SK-N-SH treated with all-trans-retinoic acid at 6 μM for 48 hours (cell line): ENCODE results near the gene CHMP4A.

Experiments
- ATAC-seq: fragments of 200-7000 bp; cut with Tn5 transposase; 3 replicates; pipeline ENCODE4 v1.9.1; 2020; ENCODE audit warnings: mild to moderate bottlenecking, moderate library complexity
- ARNTL ChIP-seq: fragments of 450-650 bp; formaldehyde crosslinking; IDR thresholded peaks from 2 replicates; pipeline ENCODE4 v1.5.0; 2020; ENCODE audit warnings: low read depth, mild to moderate bottlenecking, moderate library complexity, borderline replicate concordance
- BACH2 ChIP-seq: fragments of 250-450 bp; sonication (Bioruptor Pico); IDR thresholded peaks from 2 replicates; pipeline ENCODE4 v1.9.0; 2021; ENCODE audit warnings: mild to moderate bottlenecking, borderline replicate concordance
- CREB5 ChIP-seq: fragments of 250-450 bp; sonication (Bioruptor Pico); IDR thresholded peaks from 2 replicates; pipeline ENCODE4 v1.5.1; 2020; ENCODE audit warnings: low read depth, mild to moderate bottlenecking, moderate library complexity
- CSDC2 ChIP-seq: fragments of 250-450 bp; sonication (Bioruptor Pico); IDR thresholded peaks from 2 replicates; pipeline ENCODE4 v1.5.0; 2020; ENCODE audit warnings: mild to moderate bottlenecking, moderate library complexity
- CSRNP3 ChIP-seq: fragments of 250-450 bp; sonication (Bioruptor Pico); IDR thresholded peaks from 2 replicates; pipeline ENCODE4 v1.5.1; 2021; ENCODE audit warnings: mild to moderate bottlenecking, moderate library complexity
- ESRRG ChIP-seq: fragments of 250-450 bp; sonication (Bioruptor Pico); IDR thresholded peaks from 2 replicates; pipeline ENCODE4 v1.6.1; 2021; ENCODE audit warnings: mild to moderate bottlenecking
- GLIS3 ChIP-seq: fragments of 250-450 bp; sonication (Bioruptor Pico); IDR thresholded peaks from 2 replicates; pipeline ENCODE4 v1.5.0; 2020; ENCODE audit warnings: mild to moderate bottlenecking, moderate library complexity
- ISL1 ChIP-seq: fragments of 250-450 bp; sonication (Bioruptor Pico); IDR thresholded peaks from 2 replicates; pipeline ENCODE4 v2.1.2; 2022; ENCODE audit warnings: mild to moderate bottlenecking, moderate library complexity
- OSR1 ChIP-seq: fragments of 250-450 bp; sonication (Bioruptor Pico); IDR thresholded peaks from 2 replicates; pipeline ENCODE4 v1.8.0; 2022; ENCODE audit warnings: moderate library complexity, mild to moderate bottlenecking, inconsistent platforms
- PATZ1 ChIP-seq: fragments of 250-450 bp; sonication (Bioruptor Pico); IDR thresholded peaks from 2 replicates; pipeline ENCODE4 v1.8.0; 2020; ENCODE audit warnings: mild to moderate bottlenecking, moderate library complexity, borderline replicate concordance
- PPARA ChIP-seq: fragments of 250-450 bp; sonication (Bioruptor Pico); IDR thresholded peaks from 2 replicates; pipeline ENCODE4 v1.5.0; 2020; ENCODE audit warnings: mild to moderate bottlenecking, borderline replicate concordance
- RARB ChIP-seq: fragments of 250-450 bp; sonication (Bioruptor Pico); IDR thresholded peaks from 2 replicates; pipeline ENCODE4 v1.8.0; 2021; ENCODE audit warnings: mild to moderate bottlenecking, moderate library complexity
- SNAI2 ChIP-seq: fragments of 250-450 bp; sonication (Bioruptor Pico); IDR thresholded peaks from 2 replicates; pipeline ENCODE4 v1.5.0; 2020; ENCODE audit warnings: mild to moderate bottlenecking, moderate library complexity
- TCF4 ChIP-seq: fragments of 250-450 bp; sonication (Bioruptor Pico); IDR thresholded peaks from 2 replicates; pipeline ENCODE4 v1.8.0; 2021; ENCODE audit warnings: mild to moderate bottlenecking, moderate library complexity, borderline replicate concordance
- TOX ChIP-seq: fragments of 250-450 bp; sonication (Bioruptor Pico); IDR thresholded peaks from 2 replicates; pipeline ENCODE4 v1.8.0; 2021; ENCODE audit warnings: mild to moderate bottlenecking, moderate library complexity, borderline replicate concordance
- ZFP3 ChIP-seq: fragments of 250-450 bp; sonication (Bioruptor Pico); IDR thresholded peaks from 2 replicates; pipeline ENCODE4 v1.5.0; 2020; ENCODE audit warnings: mild to moderate bottlenecking, moderate library complexity
- ZFP30 ChIP-seq: fragments of 450-650 bp; formaldehyde crosslinking; IDR thresholded peaks from 2 replicates; pipeline ENCODE4 v1.5.0; 2022; ENCODE audit warnings: mild to moderate bottlenecking, moderate library complexity
- ZNF565 ChIP-seq: fragments of 450-650 bp; formaldehyde crosslinking; conservative IDR thresholded peaks from 2 replicates; pipeline ENCODE4 v1.5.0; 2020; ENCODE audit warnings: low read depth, mild to moderate bottlenecking, moderate library complexity
- ZNF70 ChIP-seq: fragments of 450-650 bp; formaldehyde crosslinking; IDR thresholded peaks from 2 replicates; pipeline ENCODE4 v1.5.0; 2020; ENCODE audit warnings: mild to moderate bottlenecking, moderate library complexity
- ZNF8 ChIP-seq: fragments of 450-650 bp; formaldehyde crosslinking; IDR thresholded peaks from 2 replicates; pipeline ENCODE4 v1.5.0; 2020; ENCODE audit warnings: mild to moderate bottlenecking, moderate library complexity
- TF ChIP-seq, protein P1 (sequence below): fragments of 250-450 bp; sonication (Bioruptor Pico); IDR thresholded peaks from 2 replicates; pipeline ENCODE4 v1.5.0; 2020; ENCODE audit warnings: mild to moderate bottlenecking, moderate library complexity

CHMP4A gene

DNA sequence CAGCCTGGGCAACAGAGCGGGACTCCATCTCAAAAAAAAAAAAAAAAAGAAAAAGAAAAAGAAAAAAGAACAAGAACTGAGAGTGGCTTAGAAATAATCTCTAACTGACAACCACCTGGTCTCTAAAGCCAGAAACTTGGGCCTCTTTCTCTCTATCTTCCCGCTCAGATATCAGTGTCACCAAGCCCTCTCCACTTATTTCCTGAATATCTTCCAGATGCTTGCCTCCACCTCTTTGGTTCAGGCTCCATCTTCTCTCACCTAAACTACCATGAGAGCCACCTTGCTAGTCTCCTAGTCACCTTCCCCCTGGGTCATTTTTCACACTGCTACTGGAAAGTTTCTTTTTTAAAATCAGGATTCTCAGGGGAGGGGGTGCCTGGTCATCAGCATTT lies 16.2 kb downstream of the CHMP4A start:
- TF ChIP-seq ARNTL (CRISPR knock-in tag), result no peak
- TF ChIP-seq CSDC2 (CRISPR knock-in tag), result no peak
- TF ChIP-seq SNAI2 (CRISPR knock-in tag), result no peak
- TF ChIP-seq CREB5 (CRISPR knock-in tag), result no peak
- no peak for TF ChIP-seq ESRRG
- no peak for TF ChIP-seq ZNF8
- no peak for TF ChIP-seq GLIS3 (CRISPR knock-in tag)
- no peak for TF ChIP-seq ZFP30 (CRISPR knock-in tag)
- TF ChIP-seq BACH2 (CRISPR knock-in tag), result no peak
- TF ChIP-seq, all 23 proteins: peak for 0
- no peak for ATAC-seq

DNA sequence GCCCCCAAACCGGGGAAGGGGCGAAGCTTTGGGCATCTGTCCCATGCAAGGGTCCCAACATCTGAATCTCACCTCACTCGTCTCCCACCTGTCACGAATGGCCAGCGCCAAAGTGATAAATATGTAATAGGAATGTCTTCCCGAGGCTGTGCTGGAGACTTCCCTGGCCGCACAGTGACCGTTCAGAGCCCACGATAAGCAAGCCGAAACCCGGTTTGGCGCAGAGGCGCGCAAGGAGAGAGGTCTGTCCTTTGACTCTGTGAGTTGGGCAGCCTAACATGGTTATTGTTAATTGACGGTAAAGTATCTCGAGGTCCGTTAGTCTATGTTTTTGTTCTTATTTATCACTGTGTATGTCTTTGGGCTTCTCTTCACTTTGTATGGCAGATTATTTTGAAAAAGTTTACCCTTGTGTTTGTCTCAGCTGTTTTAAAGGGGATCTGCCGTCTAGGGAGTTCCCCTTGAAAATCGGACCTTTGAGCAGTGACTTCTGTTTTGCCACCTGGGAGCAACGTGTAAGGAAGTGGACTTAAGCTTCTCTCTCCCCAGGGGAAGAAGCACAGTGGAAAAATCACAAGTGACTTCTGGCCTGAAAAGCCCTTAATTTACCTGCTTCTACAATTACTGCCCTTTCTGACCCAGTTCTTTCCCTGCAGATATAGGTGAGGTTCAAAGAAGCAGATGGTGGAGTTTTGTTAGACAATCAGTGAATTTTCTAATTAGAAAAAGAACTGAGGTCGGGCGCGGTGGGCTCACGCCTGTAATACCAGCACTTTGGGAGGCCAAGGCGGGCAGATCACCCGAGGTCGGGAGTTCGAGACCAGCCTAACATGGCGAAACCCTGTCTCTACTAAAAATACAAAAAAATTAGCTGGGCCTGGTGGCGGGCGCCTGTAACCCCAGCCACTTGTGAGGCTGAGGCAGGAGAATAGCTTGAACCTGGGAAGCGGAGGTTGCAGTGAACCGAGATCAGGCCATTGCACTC lies 16.9 kb downstream of the CHMP4A start:
- TF ChIP-seq ARNTL (CRISPR knock-in tag) (no peak), ESRRG (no peak), SNAI2 (CRISPR knock-in tag) (no peak)
- ATAC-seq, result peak; percentile 56

DNA sequence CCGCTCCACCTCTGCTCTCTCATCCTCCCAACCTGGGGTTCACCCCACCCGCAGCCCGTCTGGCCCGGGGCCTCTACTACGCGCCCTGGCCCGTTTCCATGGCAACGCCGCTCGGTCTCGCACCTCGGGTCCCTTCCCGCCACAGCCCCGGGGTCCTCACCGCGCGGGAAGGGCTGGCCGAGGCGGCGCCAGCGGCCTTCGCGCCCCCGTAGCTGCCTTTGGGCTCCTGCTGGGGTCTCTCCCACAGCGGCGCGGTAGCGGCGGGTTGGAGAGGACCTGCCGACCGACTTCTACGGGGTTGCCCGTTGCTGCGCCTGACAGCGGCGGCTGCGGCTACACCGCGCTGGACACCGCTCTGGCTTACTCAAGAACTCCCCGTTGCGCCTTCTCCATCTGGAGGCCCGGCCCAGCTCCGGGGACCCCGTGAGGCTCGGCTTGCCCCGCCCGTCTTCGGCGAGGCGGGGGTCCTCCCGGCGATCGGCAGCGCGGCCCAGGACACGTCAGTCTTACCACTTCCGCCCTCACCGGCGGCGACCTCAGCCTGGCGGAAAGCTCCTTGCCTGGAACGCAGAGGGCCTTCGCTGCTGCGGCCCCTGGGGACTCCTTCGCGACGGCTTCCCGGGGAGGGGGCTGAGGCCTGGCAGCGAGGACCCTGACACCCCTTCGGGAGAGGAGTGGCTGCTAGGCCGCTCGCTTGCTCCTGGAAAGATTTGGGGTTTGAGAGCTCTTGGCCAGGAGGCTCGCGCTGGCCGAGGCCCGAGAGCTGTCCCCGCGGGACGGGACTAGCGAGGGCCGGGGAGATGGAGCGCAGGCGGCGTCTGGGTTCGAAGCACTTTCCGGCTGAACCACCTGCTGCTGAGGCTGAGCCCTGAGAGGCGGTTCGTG lies 17.9 kb downstream of the CHMP4A start, which contains the start of gene TM9SF1:
Gene TM9SF1, minus strand, starts transcription at position 256 of the 885 bp plus-strand sequence. CDS start 422 bp downstream, outside the sequence.
- TF ChIP-seq, protein P1, sequence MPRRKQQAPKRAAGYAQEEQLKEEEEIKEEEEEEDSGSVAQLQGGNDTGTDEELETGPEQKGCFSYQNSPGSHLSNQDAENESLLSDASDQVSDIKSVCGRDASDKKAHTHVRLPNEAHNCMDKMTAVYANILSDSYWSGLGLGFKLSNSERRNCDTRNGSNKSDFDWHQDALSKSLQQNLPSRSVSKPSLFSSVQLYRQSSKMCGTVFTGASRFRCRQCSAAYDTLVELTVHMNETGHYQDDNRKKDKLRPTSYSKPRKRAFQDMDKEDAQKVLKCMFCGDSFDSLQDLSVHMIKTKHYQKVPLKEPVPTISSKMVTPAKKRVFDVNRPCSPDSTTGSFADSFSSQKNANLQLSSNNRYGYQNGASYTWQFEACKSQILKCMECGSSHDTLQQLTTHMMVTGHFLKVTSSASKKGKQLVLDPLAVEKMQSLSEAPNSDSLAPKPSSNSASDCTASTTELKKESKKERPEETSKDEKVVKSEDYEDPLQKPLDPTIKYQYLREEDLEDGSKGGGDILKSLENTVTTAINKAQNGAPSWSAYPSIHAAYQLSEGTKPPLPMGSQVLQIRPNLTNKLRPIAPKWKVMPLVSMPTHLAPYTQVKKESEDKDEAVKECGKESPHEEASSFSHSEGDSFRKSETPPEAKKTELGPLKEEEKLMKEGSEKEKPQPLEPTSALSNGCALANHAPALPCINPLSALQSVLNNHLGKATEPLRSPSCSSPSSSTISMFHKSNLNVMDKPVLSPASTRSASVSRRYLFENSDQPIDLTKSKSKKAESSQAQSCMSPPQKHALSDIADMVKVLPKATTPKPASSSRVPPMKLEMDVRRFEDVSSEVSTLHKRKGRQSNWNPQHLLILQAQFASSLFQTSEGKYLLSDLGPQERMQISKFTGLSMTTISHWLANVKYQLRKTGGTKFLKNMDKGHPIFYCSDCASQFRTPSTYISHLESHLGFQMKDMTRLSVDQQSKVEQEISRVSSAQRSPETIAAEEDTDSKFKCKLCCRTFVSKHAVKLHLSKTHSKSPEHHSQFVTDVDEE (CRISPR knock-in tag), result peak; percentile 58; the same call in 1 of the 2 replicates
- TF ChIP-seq PATZ1 (CRISPR knock-in tag) (no peak), CSDC2 (CRISPR knock-in tag) (0 out of 2 replicates have a peak, but pooled peaks have one; percentile 60)
- TF ChIP-seq, all 23 proteins: peak for 2
- peak; percentile 96 for ATAC-seq

DNA sequence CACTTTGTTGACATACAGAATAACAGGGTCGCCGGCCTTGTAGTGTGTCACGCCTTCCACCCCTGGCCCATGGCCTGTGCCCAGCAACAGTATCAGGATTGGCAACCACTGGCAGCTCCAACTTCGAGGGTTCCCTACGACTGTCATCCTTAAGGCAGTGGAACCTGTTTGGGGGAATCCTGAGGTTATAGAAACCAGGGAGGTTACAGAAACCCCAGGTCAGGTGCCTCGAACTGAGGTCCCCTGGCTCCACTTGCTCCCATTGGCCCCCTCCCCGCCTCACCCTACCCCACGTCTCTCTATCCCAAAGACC lies 18.5 kb downstream of the CHMP4A start:
- no peak; the same call in 2 of the 3 replicates for ATAC-seq
- no peak for TF ChIP-seq RARB (CRISPR knock-in tag)
- TF ChIP-seq, protein P1 (CRISPR knock-in tag), result no peak
- no peak for TF ChIP-seq ZNF565 (CRISPR knock-in tag)
- TF ChIP-seq CREB5 (CRISPR knock-in tag), result no peak
- no peak for TF ChIP-seq ARNTL (CRISPR knock-in tag)
- no peak for TF ChIP-seq ISL1
- no peak for TF ChIP-seq ZFP3 (CRISPR knock-in tag)
- no peak for TF ChIP-seq CSRNP3
- TF ChIP-seq SNAI2 (CRISPR knock-in tag), result no peak
- no peak for TF ChIP-seq GLIS3 (CRISPR knock-in tag)
- TF ChIP-seq PPARA (CRISPR knock-in tag), result no peak
- TF ChIP-seq ZFP30 (CRISPR knock-in tag), result no peak
- TF ChIP-seq OSR1, result no peak
- no peak for TF ChIP-seq BACH2 (CRISPR knock-in tag)
- TF ChIP-seq ZNF70 (CRISPR knock-in tag), result no peak
- TF ChIP-seq TCF4 (CRISPR knock-in tag), result no peak
- TF ChIP-seq TOX (CRISPR knock-in tag), result no peak
- TF ChIP-seq CSDC2 (CRISPR knock-in tag), result no peak
